ENCODE results near the gene PLXNA2.

Gene PLXNA2

GRCh38 chr1:208183977-208184911 lies 59.9 kb downstream of the PLXNA2 start:
- no peak for DNase-seq (ENCODE audit: extremely low read depth, low read depth)
- TF ChIP-seq CTCF (IDR thresholded peaks at IDR 0.05; ENCODE audit: low read depth, low read length, missing control alignments): no peak
- no peak overlapping the region for H3K4me3 ChIP-seq (replicated peaks; ENCODE audit: low read depth, low read length)

- no peak overlapping the region for H3K4me3 ChIP-seq (replicated peaks; ENCODE audit: low read depth, low read length)
- DNase-seq (ENCODE audit: extremely low read depth, low read depth): no peak
- TF ChIP-seq CTCF (IDR thresholded peaks at IDR 0.05; ENCODE audit: low read depth, low read length, missing control alignments): no peak
Measured at GRCh38 chr1:208182880-208183645, 61.1 kb downstream of the PLXNA2 start.

- no peak overlapping the region for H3K4me3 ChIP-seq (replicated peaks; ENCODE audit: low read depth, low read length)
- TF ChIP-seq CTCF (IDR thresholded peaks at IDR 0.05; ENCODE audit: low read depth, low read length, missing control alignments): no peak
- DNase-seq (ENCODE audit: extremely low read depth, low read depth): no peak
Measured at GRCh38 chr1:208181364-208181763, 62.8 kb downstream of the PLXNA2 start.

GRCh38 chr1:208180421-208180820 lies 63.8 kb downstream of the PLXNA2 start:
- TF ChIP-seq CTCF (IDR thresholded peaks at IDR 0.05; ENCODE audit: low read depth, low read length, missing control alignments): no peak
- DNase-seq (ENCODE audit: extremely low read depth, low read depth): no peak
- H3K4me3 ChIP-seq (replicated peaks; ENCODE audit: low read depth, low read length): no peak overlapping the region

GRCh38 chr1:208179961-208180409 lies 64.2 kb downstream of the PLXNA2 start:
- TF ChIP-seq CTCF (IDR thresholded peaks at IDR 0.05; ENCODE audit: low read depth, low read length, missing control alignments): no peak
- DNase-seq (ENCODE audit: extremely low read depth, low read depth): no peak
- no peak overlapping the region for H3K4me3 ChIP-seq (replicated peaks; ENCODE audit: low read depth, low read length)

GRCh38 chr1:208179263-208179816 lies 64.8 kb downstream of the PLXNA2 start:
- TF ChIP-seq CTCF (IDR thresholded peaks at IDR 0.05; ENCODE audit: low read depth, low read length, missing control alignments): no peak
- DNase-seq (ENCODE audit: extremely low read depth, low read depth): no peak
- no peak overlapping the region for H3K4me3 ChIP-seq (replicated peaks; ENCODE audit: low read depth, low read length)

Measured in HFF-Myc (cell line).